H9 (cell line): ENCODE results near the gene METAP2. TPM values are rescaled to one million over a fixed set of nuclear protein-coding genes. Genes with fewer than 3 reads are reported as not detected.
"Not testable (repeated sequence)": the region's sequence is repeated elsewhere in the genome, so short reads cannot be mapped to it uniquely, and the experiment has no call there.

Source experiments
- DNase-seq: peaks from one replicate; pipeline ENCODE4 v3.0.0-alpha.2; 2017
- H2AFZ ChIP-seq: one replicate; pipeline ENCODE4 v1.6.1; 2013; ENCODE audit warnings: mild to moderate bottlenecking, low read length, control low read depth, moderate library complexity
- H2AK5ac ChIP-seq: 2 replicates; pipeline ENCODE4 v1.6.1; 2013; ENCODE audit warnings: low read length, control low read depth, mixed read lengths; ENCODE audit not compliant: insufficient read length
- H2BK120ac ChIP-seq: one replicate; pipeline ENCODE4 v1.6.1; 2013; ENCODE audit warnings: low read depth, mild to moderate bottlenecking, low read length, control low read depth, inconsistent platforms; ENCODE audit not compliant: poor library complexity, severe bottlenecking
- H2BK12ac ChIP-seq: 2 replicates; pipeline ENCODE4 v1.6.1; 2013; ENCODE audit warnings: low read length, control low read depth, mixed read lengths, low read depth; ENCODE audit not compliant: insufficient read length
- H2BK15ac ChIP-seq: 2 replicates; pipeline ENCODE4 v1.6.1; 2013; ENCODE audit warnings: low read depth, low read length, control low read depth
- H2BK20ac ChIP-seq: one replicate; pipeline ENCODE4 v1.6.1; 2013; ENCODE audit warnings: low read depth, mild to moderate bottlenecking, low read length, control low read depth, inconsistent platforms; ENCODE audit not compliant: poor library complexity, severe bottlenecking
- H2BK5ac ChIP-seq: 2 replicates; pipeline ENCODE4 v1.6.1; 2013; ENCODE audit warnings: low read length, control low read depth, mixed read lengths; ENCODE audit not compliant: insufficient read length
- H3K14ac ChIP-seq: 2 replicates; pipeline ENCODE4 v1.6.1; 2013; ENCODE audit warnings: low read length, control low read depth; ENCODE audit not compliant: insufficient read depth
- H3K18ac ChIP-seq: 2 replicates; pipeline ENCODE4 v1.6.1; 2013; ENCODE audit warnings: low read depth, mild to moderate bottlenecking, mixed read lengths, low read length, control low read depth; ENCODE audit not compliant: insufficient read length
- H3K23ac ChIP-seq: 2 replicates; pipeline ENCODE4 v1.6.1; 2013; ENCODE audit warnings: low read length, control low read depth, mixed read lengths, low read depth; ENCODE audit not compliant: insufficient read length
- H3K23me2 ChIP-seq: 2 replicates; pipeline ENCODE4 v1.6.1; 2013; ENCODE audit warnings: low read depth, mild to moderate bottlenecking, mixed read lengths, low read length, control low read depth; ENCODE audit not compliant: insufficient read length, poor library complexity, severe bottlenecking
- H3K27ac ChIP-seq: 2 replicates; pipeline ENCODE4 v1.5.1; 2013; ENCODE audit warnings: low read length, control low read depth, mixed read lengths, low read depth; ENCODE audit not compliant: insufficient read length
- H3K27me3 ChIP-seq: 2 replicates; pipeline ENCODE4 v1.6.1; 2013; ENCODE audit warnings: low read length, control low read depth, inconsistent platforms; ENCODE audit not compliant: insufficient read depth
- H3K4ac ChIP-seq: 2 replicates; pipeline ENCODE4 v1.6.1; 2013; ENCODE audit warnings: low read depth, mild to moderate bottlenecking, control low read depth, inconsistent platforms, low read length, moderate library complexity
- H3K4me1 ChIP-seq: 2 replicates; pipeline ENCODE4 v1.6.1; 2013; ENCODE audit warnings: low read length, control low read depth, inconsistent platforms; ENCODE audit not compliant: insufficient read depth
- H3K4me2 ChIP-seq: 2 replicates; pipeline ENCODE4 v1.6.1; 2013; ENCODE audit warnings: low read length, control low read depth, mixed read lengths; ENCODE audit not compliant: insufficient read length, insufficient read depth
- H3K56ac ChIP-seq: 2 replicates; pipeline ENCODE4 v1.6.1; 2013; ENCODE audit warnings: low read depth, mild to moderate bottlenecking, mixed read lengths, low read length, control low read depth; ENCODE audit not compliant: insufficient read length
- H3K79me1 ChIP-seq: 2 replicates; pipeline ENCODE4 v1.6.1; 2013; ENCODE audit warnings: low read depth, mild to moderate bottlenecking, moderate library complexity, low read length, control low read depth, inconsistent platforms; ENCODE audit not compliant: insufficient read depth, poor library complexity, severe bottlenecking
- H3K79me2 ChIP-seq: 2 replicates; pipeline ENCODE4 v1.6.1; 2013; ENCODE audit warnings: low read length, control low read depth, inconsistent platforms; ENCODE audit not compliant: insufficient read depth
- H3K9ac ChIP-seq: 2 replicates; pipeline ENCODE4 v1.6.1; 2013; ENCODE audit warnings: low read length, control low read depth, mixed read lengths; ENCODE audit not compliant: insufficient read length; ENCODE audit errors: extremely low read depth
- H3K9me3 ChIP-seq: one replicate; pipeline ENCODE4 v1.6.1; 2013; ENCODE audit warnings: low read depth, low read length, inconsistent platforms; ENCODE audit not compliant: control insufficient read depth
- H3T11ph ChIP-seq: one replicate; pipeline ENCODE4 v1.6.1; 2013; ENCODE audit warnings: mild to moderate bottlenecking, low read length, control low read depth, inconsistent platforms
- H4K20me1 ChIP-seq: one replicate; pipeline ENCODE4 v1.6.1; 2013; ENCODE audit not compliant: control insufficient read depth, insufficient read length, insufficient read depth
- H4K5ac ChIP-seq: 2 replicates; pipeline ENCODE4 v1.6.1; 2013; ENCODE audit warnings: low read depth, mild to moderate bottlenecking, mixed read lengths, low read length, control low read depth; ENCODE audit not compliant: insufficient read length
- H4K8ac ChIP-seq: replicated peaks from 2 replicates; pipeline ENCODE4 v1.6.1; 2013; ENCODE audit warnings: low read length, control low read depth, mixed read lengths, low read depth; ENCODE audit not compliant: insufficient read length
- H4K91ac ChIP-seq: 2 replicates; pipeline ENCODE4 v1.6.1; 2013; ENCODE audit warnings: low read depth, mild to moderate bottlenecking, moderate library complexity, mixed read lengths, low read length, control low read depth; ENCODE audit not compliant: insufficient read length
- H3K27ac Mint-ChIP-seq, 3 experiments: 2 replicates in 2 of 3; 3 replicates in 1 of 3; pipeline ENCODE4 v1.8.0; 2020 to 2021; ENCODE audit warnings: mixed read lengths in 3 of 3, mild to moderate bottlenecking in 1 of 3, moderate library complexity in 1 of 3
- H3K27me3 Mint-ChIP-seq: 2 replicates; pipeline ENCODE4 v1.8.0; 2021; ENCODE audit warnings: low read depth, mild to moderate bottlenecking, moderate library complexity, mixed read lengths
- H3K36me3 Mint-ChIP-seq, 3 experiments: 2 replicates in 2 of 3; 3 replicates in 1 of 3; pipeline ENCODE4 v1.8.0; 2020 to 2021; ENCODE audit warnings: low read depth in 3 of 3, mixed read lengths in 3 of 3; ENCODE audit not compliant: insufficient read depth in 1 of 3
- H3K4me1 Mint-ChIP-seq, 2 experiments: 2 replicates each; pipeline ENCODE4 v1.8.0; 2020; ENCODE audit warnings: mixed read lengths in 2 of 2
- H3K4me3 Mint-ChIP-seq, 2 experiments: 2 replicates in 1 of 2; 3 replicates in 1 of 2; pipeline ENCODE4 v1.8.0; 2020 to 2021; ENCODE audit warnings: mild to moderate bottlenecking in 2 of 2, mixed read lengths in 2 of 2, moderate library complexity in 1 of 2
- H3K9me3 Mint-ChIP-seq, 2 experiments: 2 replicates in 1 of 2; 3 replicates in 1 of 2; pipeline ENCODE4 v1.8.0; 2020; ENCODE audit warnings: mild to moderate bottlenecking in 2 of 2, mixed read lengths in 2 of 2, moderate library complexity in 1 of 2
- WGBS: extraction: QIAGEN DNeasy Blood & Tissue Kit; methylation state at CpG from one replicate; pipeline ENCODE4 v1.1.7; 2013; ENCODE audit warnings: missing lambda C conversion rate, low lambda C conversion rate, mixed read lengths; ENCODE audit not compliant: insufficient read length; ENCODE audit errors: extremely low coverage; 5-methylcytosine and 5-hydroxymethylcytosine counted together
- total RNA-seq: library from RNA; stranded (reverse); gene quantifications from 2 replicates; pipeline ENCODE4 v1.2.1, GENCODE V29; 2021

The METAP2 gene
- total RNA-seq, 1 experiment from 2014 or later, result 140 TPM

DNA sequence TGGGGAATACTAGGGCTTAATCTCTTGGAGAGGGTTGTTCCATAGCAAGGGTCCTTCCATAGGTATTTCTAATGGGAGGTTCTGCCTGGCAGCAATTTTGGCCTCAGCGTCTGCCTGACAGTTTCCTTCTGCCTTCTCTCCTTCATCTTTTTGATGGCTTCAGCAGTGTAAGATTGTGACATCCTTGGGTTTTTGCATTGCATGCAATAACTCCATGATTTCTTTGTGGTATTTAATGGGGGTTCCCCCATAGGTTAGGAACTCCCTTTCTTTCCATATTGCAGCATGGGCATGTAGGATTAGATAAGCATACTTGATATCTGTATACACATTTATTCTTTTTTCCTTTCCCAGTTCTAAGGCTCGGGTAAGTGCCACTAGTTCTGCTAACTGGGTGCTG is 21.5 kb upstream of the METAP2 start:
- H4K20me1 ChIP-seq, H3K23ac ChIP-seq, H3K4ac ChIP-seq, H3K56ac ChIP-seq, H3K27ac Mint-ChIP-seq, H3K23me2 ChIP-seq, H3K4me3 Mint-ChIP-seq, H4K5ac ChIP-seq, H2BK20ac ChIP-seq, H2BK120ac ChIP-seq, H3K27ac ChIP-seq, H3K79me1 ChIP-seq, H3K9ac ChIP-seq, H2AK5ac ChIP-seq, H3K36me3 Mint-ChIP-seq, H3K4me1 Mint-ChIP-seq, H2AFZ ChIP-seq, H3K14ac ChIP-seq, H2BK15ac ChIP-seq, H3K9me3 ChIP-seq, H2BK12ac ChIP-seq, H3K27me3 Mint-ChIP-seq, H4K91ac ChIP-seq, H4K8ac ChIP-seq, H3K4me2 ChIP-seq, H3K79me2 ChIP-seq, H3K27me3 ChIP-seq, H2BK5ac ChIP-seq, H3T11ph ChIP-seq, H3K18ac ChIP-seq, DNase-seq, H3K4me1 ChIP-seq: not testable (repeated sequence)
- WGBS, result no CpG with 5 or more reads among the region's 2 CpGs
- H3K9me3 Mint-ChIP-seq, result peaks cover 10 to 11% of the 10 kb centered on the region in 2 experiments

- H3K4me1 Mint-ChIP-seq, H3K79me2 ChIP-seq, H3K27me3 Mint-ChIP-seq, H4K91ac ChIP-seq, H3K4me2 ChIP-seq, H3K27me3 ChIP-seq, H3K4me1 ChIP-seq, H3K4ac ChIP-seq, H3K9ac ChIP-seq, H2AFZ ChIP-seq, H3K79me1 ChIP-seq, H3K9me3 ChIP-seq, H2AK5ac ChIP-seq, H3K23ac ChIP-seq, H2BK120ac ChIP-seq, H3T11ph ChIP-seq, H3K14ac ChIP-seq, H3K4me3 Mint-ChIP-seq, H4K20me1 ChIP-seq, H3K23me2 ChIP-seq, H3K18ac ChIP-seq, DNase-seq, H2BK20ac ChIP-seq, H2BK12ac ChIP-seq, H2BK15ac ChIP-seq, H3K27ac Mint-ChIP-seq, H3K27ac ChIP-seq, H2BK5ac ChIP-seq, H4K8ac ChIP-seq, H4K5ac ChIP-seq, H3K56ac ChIP-seq: not testable (repeated sequence)
- WGBS, result no CpG with 5 or more reads among the region's 1 CpG
- Mint-ChIP-seq H3K9me3 (peaks cover 19 to 20% of the 10 kb centered on the region in 2 experiments), H3K36me3 (peaks cover 2 to 14% (median 2%) of the 10 kb centered on the region in 3 experiments; a peak in 4 of 7 replicates)
Measured at GRCh38 chr12:95453881-95454280, 20.1 kb upstream of the METAP2 start.
